ENCODE data around the gene C5orf46. TPM values are rescaled to one million over a fixed set of nuclear protein-coding genes. Genes with fewer than 3 reads are reported as not detected.

Gene C5orf46
- total and polyA plus RNA-seq, 2 donors (not counting 1 experiment from before 2014, with no cell fraction given), result not detected

- intact Hi-C loops (cut with micrococcal nuclease), result no loop called here
- Mint-ChIP-seq H3K27me3 (peaks cover 23% of the 10 kb centered on the region), H3K9me3 (ENCODE audit: insufficient read depth) (no peaks in the 10 kb centered on the region), H3K27ac (no peak overlapping the region), H3K4me3 (no peak overlapping the region), H3K4me1 (no peaks in the 10 kb centered on the region)
- H3K27me3 ChIP-seq (replicated peaks in 1 of 4; ENCODE audit: control extremely low read depth in 1 of 4, control insufficient read depth in 3 of 4, insufficient read depth in 4 of 4, low read length in 3 of 4), result no peaks in the 10 kb centered on the region
- no peaks in the 10 kb centered on the region for H3K4me1 ChIP-seq (ENCODE audit: control insufficient read depth in 2 of 2, insufficient read depth in 2 of 2, low read length in 2 of 2)
- no peaks in the 10 kb centered on the region for H3K79me2 ChIP-seq (ENCODE audit: control insufficient read depth, insufficient read depth, low read length)
- no peak overlapping the region for H3K4me3 ChIP-seq (ENCODE audit: control extremely low read depth in 1 of 5, extremely low read depth in 1 of 5, insufficient read depth in 1 of 5, low read depth in 2 of 5, low read length in 4 of 5)
- no peak overlapping the region for H3K4me2 ChIP-seq (replicated peaks; ENCODE audit: low read depth, low read length, poor library complexity, severe bottlenecking)
- H3K36me3 ChIP-seq (replicated peaks in 1 of 2; ENCODE audit: control extremely low read depth in 1 of 2, control insufficient read depth in 1 of 2, extremely low read depth in 1 of 2, insufficient read depth in 2 of 2, low read length in 1 of 2), result no peaks in the 10 kb centered on the region
- H3K9me3 ChIP-seq (ENCODE audit: control extremely low read depth in 1 of 3, control insufficient read depth in 2 of 3, insufficient read depth in 1 of 3, low read length in 2 of 3), result no peaks in the 10 kb centered on the region
- CTCF ChIA-PET, result no interaction called here
- no peak overlapping the region for H2AFZ ChIP-seq (ENCODE audit: insufficient read depth, low read depth, low read length, poor library complexity, severe bottlenecking)
- no peak overlapping the region for H3K27ac ChIP-seq (ENCODE audit: low read length in 2 of 2)
- POLR2A ChIA-PET, result no interaction called here
- TF ChIP-seq, protein P1, sequence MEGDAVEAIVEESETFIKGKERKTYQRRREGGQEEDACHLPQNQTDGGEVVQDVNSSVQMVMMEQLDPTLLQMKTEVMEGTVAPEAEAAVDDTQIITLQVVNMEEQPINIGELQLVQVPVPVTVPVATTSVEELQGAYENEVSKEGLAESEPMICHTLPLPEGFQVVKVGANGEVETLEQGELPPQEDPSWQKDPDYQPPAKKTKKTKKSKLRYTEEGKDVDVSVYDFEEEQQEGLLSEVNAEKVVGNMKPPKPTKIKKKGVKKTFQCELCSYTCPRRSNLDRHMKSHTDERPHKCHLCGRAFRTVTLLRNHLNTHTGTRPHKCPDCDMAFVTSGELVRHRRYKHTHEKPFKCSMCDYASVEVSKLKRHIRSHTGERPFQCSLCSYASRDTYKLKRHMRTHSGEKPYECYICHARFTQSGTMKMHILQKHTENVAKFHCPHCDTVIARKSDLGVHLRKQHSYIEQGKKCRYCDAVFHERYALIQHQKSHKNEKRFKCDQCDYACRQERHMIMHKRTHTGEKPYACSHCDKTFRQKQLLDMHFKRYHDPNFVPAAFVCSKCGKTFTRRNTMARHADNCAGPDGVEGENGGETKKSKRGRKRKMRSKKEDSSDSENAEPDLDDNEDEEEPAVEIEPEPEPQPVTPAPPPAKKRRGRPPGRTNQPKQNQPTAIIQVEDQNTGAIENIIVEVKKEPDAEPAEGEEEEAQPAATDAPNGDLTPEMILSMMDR (IDR thresholded peaks at IDR 0.05), result no peak
- TF ChIP-seq EZH2 (IDR thresholded peaks at IDR 0.05; ENCODE audit: borderline replicate concordance, insufficient read depth, low read depth, low read length, poor library complexity, severe bottlenecking), result no peak
- H3K9ac ChIP-seq (ENCODE audit: low read length), result no peak overlapping the region
- ATAC-seq (ENCODE audit: low read depth), result no peak
- DNase-seq, result no peak
- no peaks in the 10 kb centered on the region for H4K20me1 ChIP-seq (ENCODE audit: control insufficient read depth, insufficient read depth, low read length, poor library complexity, severe bottlenecking)
- WGBS (ENCODE audit: insufficient coverage), result 93% methylated on average over 3 of the region's 3 CpGs
These were observed 54.8 kb downstream of the C5orf46 start for GRCh38 chr5:147851578-147851977.

DNA sequence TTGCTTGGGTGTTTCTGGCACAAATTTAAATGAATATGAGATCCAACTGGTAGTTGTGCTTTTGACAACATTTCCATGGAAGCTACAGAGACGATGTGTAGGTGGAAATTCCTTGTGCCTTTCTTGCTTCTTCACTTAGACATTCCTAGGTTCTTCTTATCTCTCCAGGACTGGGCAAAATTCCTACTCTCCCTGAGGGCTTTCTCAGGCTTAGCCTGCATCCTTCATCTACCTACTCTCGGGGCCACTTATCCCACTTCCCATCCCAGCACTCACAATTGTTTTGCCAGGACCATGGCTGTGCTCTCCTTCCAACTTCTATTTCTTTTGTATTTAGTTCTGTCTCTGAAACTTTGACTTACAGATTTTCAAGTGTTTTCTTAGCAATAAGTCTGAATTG lies 57.1 kb downstream of the C5orf46 start:
- ATAC-seq (ENCODE audit: low read depth) (no peak), DNase-seq (no peak)
- no peak overlapping the region for H3K27ac ChIP-seq (ENCODE audit: low read length in 2 of 2)
- Mint-ChIP-seq H3K27me3 (peaks cover 14% of the 10 kb centered on the region), H3K4me3 (no peak overlapping the region), H3K27ac (no peak overlapping the region), H3K9me3 (ENCODE audit: insufficient read depth) (no peaks in the 10 kb centered on the region), H3K4me1 (no peaks in the 10 kb centered on the region)
- H3K4me3 ChIP-seq (ENCODE audit: control extremely low read depth in 1 of 5, extremely low read depth in 1 of 5, insufficient read depth in 1 of 5, low read depth in 2 of 5, low read length in 4 of 5), result no peak overlapping the region
- H2AFZ ChIP-seq (ENCODE audit: insufficient read depth, low read depth, low read length, poor library complexity, severe bottlenecking), result no peak overlapping the region
- no peaks in the 10 kb centered on the region for H3K4me1 ChIP-seq (ENCODE audit: control insufficient read depth in 2 of 2, insufficient read depth in 2 of 2, low read length in 2 of 2)
- H3K27me3 ChIP-seq (replicated peaks in 1 of 4; ENCODE audit: control extremely low read depth in 1 of 4, control insufficient read depth in 3 of 4, insufficient read depth in 4 of 4, low read length in 3 of 4), result no peaks in the 10 kb centered on the region
- POLR2A ChIA-PET, result no interaction called here
- H3K9me3 ChIP-seq (ENCODE audit: control extremely low read depth in 1 of 3, control insufficient read depth in 2 of 3, insufficient read depth in 1 of 3, low read length in 2 of 3), result no peaks in the 10 kb centered on the region
- no peak overlapping the region for H3K9ac ChIP-seq (ENCODE audit: low read length)
- H3K36me3 ChIP-seq (replicated peaks in 1 of 2; ENCODE audit: control extremely low read depth in 1 of 2, control insufficient read depth in 1 of 2, extremely low read depth in 1 of 2, insufficient read depth in 2 of 2, low read length in 1 of 2), result no peaks in the 10 kb centered on the region
- TF ChIP-seq EZH2 (IDR thresholded peaks at IDR 0.05; ENCODE audit: borderline replicate concordance, insufficient read depth, low read depth, low read length, poor library complexity, severe bottlenecking), result no peak
- TF ChIP-seq, protein P1 (IDR thresholded peaks at IDR 0.05), result no peak
- CTCF ChIA-PET, result interaction anchor here (1.4 to 1.5 kb wide), 2 partner anchors 10 to 12 kb away, joined by 3 read pairs; no protein-coding TSS in a partner anchor
- no peaks in the 10 kb centered on the region for H3K79me2 ChIP-seq (ENCODE audit: control insufficient read depth, insufficient read depth, low read length)
- H3K4me2 ChIP-seq (replicated peaks; ENCODE audit: low read depth, low read length, poor library complexity, severe bottlenecking), result no peak overlapping the region
- intact Hi-C loops (cut with micrococcal nuclease), result no loop called here
- 89% methylated on average over 1 of the region's 2 CpGs for WGBS (ENCODE audit: insufficient coverage)
- H4K20me1 ChIP-seq (ENCODE audit: control insufficient read depth, insufficient read depth, low read length, poor library complexity, severe bottlenecking), result no peaks in the 10 kb centered on the region

Measured in B cell (primary cell).